ENCODE results near the gene PLA2G2C.
"Not testable (repeated sequence)": the region's sequence is repeated elsewhere in the genome, so short reads cannot be mapped to it uniquely, and the experiment has no call there.

The PLA2G2C gene

DNA sequence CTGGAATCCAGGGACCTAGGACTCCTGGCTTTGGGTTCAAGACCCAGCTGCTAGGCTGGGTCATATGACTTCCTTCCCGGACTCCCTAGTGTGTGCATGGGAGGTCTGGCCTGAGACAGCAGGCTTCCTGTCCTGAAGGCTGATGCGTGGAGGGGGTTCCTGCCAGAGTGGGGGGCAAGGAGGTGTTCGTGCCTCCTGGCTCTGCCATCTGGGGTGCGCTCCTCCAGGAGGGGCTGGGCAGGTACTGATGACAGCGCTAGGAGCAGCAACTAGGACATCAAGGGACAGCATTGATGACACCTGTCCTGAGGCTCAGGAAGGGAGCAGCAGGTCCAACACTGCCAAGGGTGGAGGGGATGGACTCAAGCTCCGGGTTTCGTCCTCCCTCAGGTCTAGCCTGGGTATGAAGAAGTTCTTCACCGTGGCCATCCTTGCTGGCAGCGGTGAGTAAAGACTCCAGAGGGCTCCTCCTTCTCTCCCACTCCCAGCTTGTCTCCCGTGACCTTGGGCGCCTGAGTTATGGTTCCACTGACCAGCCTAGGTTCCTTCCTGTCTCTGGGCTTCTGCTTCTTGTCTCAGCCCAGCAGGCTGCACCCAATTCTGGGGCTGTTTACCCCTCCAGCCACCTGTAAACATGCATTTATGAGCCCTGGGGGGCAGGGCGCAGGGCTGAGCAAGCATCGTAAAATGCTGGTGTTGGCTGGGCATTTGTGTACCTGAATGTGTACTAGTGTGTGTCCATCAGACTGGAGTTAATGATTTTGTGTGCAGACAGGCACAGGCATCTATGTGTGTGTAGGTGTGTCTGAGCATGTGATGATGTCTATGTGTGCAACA, 46.3 kb downstream of the PLA2G2C start:
- in situ Hi-C loops (cut with HindIII; ENCODE audit: low sequenced_read_pairs), result no loop called here

- in situ Hi-C loops (cut with HindIII; ENCODE audit: low sequenced_read_pairs), result no loop called here
Measured at GRCh38 chr1:20138961-20139550, 47.3 kb downstream of the PLA2G2C start, which contains the start of gene PLA2G2F. Gene PLA2G2F (plus strand): TSS chr1:20139323. CDS start chr1:20139428, 105 bp downstream.

- in situ Hi-C loops (cut with HindIII; ENCODE audit: low sequenced_read_pairs), result no loop called here
Measured at GRCh38 chr1:20138346-20138745, 48.0 kb downstream of the PLA2G2C start.

DNA sequence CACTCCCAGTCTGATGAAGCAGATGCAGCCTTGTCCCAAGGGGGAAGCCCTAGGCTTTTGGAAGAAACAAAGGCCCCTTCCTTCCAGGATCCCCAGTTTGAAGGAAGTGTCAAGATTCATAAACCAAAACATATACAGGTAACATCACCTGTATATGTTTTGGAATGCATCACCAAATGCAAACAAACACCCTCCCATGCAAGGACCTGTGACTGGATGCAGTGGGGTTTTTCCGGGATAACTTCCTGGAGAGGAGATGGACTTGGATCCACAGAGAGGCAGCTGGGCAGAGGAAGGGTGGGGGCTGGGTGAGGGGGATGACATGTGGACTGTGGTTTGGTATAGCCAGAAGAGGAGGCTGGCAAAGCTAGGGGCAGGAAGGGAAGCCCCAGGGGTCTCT, 48.7 kb downstream of the PLA2G2C start:
- in situ Hi-C loops (cut with HindIII; ENCODE audit: low sequenced_read_pairs), result no loop called here

DNA sequence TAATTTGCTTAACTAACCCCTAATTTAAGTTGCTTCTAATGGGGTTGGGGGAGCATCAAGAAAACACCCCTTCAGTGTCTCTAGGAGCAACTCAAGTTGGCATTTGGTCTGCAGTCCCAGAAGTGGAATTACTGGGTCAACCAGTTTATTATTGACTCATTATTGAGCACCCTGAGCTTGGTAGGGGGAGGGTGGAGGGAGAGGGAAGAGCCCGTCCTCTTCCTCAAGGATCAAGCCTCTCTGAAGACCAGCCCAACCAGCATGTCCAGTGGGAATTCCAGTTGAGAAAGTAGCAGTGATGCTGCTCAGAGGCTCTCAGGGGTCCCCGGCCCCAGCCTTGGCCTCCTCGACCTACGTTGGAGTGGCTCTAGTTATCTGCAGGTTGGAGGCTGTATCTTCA, 49.3 kb downstream of the PLA2G2C start:
- in situ Hi-C loops (cut with HindIII; ENCODE audit: low sequenced_read_pairs), result no loop called here

DNA sequence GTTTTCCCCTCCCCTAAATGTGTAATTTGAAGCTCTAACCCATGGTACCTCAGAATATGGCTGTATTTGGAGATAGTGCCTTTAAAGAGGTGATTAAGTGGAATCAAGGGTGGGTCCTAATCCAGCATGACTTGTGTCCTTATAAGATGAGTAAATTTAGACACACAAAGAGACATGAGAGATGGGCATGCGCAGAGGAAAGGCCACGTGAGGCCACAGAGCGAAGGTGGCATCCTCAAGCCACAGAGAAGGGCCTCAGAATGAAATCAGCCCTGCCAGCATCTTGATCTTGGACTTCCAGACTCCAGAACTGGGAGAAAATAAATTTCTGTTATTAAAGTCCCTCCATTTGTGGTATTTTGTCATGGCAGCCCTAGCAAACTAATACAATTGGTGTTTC, 50.1 kb downstream of the PLA2G2C start:
- in situ Hi-C loops (cut with HindIII; ENCODE audit: low sequenced_read_pairs), result no loop called here

DNA sequence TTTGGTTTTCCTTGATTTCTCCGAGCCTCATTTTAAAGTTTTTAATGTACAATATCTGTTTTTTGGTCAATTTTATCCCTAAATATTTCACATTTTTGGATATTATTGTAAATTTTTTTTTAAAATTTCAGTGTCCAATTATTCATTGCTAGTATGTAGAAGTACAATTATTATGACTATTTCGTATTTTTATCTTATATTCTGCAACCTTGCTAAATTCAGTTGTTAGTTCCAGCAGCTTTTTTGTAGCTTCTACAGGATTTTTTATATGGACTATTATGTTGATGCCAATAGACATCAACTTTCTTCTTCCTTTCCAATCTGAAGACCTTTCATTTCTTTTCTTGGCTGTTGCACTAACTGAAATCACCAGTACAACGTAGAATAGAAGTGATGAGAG, 51.3 kb downstream of the PLA2G2C start:
- in situ Hi-C loops (cut with HindIII; ENCODE audit: low sequenced_read_pairs), result no loop called here

DNA sequence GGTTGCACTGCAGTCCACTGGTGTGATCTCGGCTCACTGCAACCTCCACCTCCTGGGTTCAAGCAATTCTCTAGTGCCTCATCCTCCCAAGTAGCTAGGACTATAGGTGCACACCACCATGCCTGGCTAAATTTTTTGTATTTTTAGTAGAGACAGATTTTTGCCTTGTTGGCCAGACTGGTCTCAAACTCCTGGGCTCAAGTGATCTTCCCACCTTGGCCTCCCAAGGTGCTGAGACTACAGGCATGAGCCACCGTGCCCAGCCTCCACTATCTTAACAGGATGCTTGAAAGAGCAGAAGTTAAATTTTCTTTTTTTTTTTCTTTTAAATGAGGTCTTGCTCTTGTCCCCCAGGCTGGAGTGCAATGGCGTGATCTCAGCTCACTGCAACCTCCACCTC, 55.8 kb downstream of the PLA2G2C start:
- in situ Hi-C loops (cut with HindIII; ENCODE audit: low sequenced_read_pairs), result not testable (repeated sequence)

- in situ Hi-C loops (cut with HindIII; ENCODE audit: low sequenced_read_pairs), result no loop called here
Measured at GRCh38 chr1:20126806-20127440, 59.4 kb downstream of the PLA2G2C start.

- in situ Hi-C loops (cut with HindIII; ENCODE audit: low sequenced_read_pairs), result no loop called here
Measured at GRCh38 chr1:20126041-20126805, 60.1 kb downstream of the PLA2G2C start.

GRCh38 chr1:20125100-20125499, 61.2 kb downstream of the PLA2G2C start:
- in situ Hi-C loops (cut with HindIII; ENCODE audit: low sequenced_read_pairs), result no loop called here

DNA sequence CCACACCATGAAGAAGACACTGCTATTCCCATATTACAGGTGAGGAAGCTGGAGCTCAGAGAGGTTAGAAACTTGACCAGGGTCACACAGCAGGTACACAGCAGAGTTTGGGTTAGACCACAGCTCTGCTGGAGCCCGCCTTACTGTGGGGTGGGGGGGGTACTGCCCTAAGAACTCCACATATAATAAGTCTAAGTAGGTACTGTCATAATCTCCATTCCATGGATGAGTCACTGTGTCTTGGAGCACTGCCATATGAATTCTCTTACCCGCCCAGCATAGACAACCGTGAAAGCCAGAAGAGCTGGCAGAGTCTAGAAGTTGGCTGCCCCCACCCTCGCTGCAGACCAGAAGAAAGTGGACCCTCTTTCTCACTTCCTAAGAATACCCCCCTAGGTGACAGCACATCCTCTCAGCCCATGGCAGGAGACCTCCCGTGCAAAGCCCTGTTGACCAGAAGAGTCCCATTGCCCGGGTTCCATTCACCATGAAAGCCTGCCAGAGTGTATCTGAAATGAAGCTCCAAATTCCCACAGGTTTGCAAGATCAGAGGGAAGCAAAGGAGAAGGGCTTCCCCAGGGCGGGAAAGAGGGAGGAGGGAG, 61.8 kb downstream of the PLA2G2C start:
- in situ Hi-C loops (cut with HindIII; ENCODE audit: low sequenced_read_pairs), result no loop called here

DNA sequence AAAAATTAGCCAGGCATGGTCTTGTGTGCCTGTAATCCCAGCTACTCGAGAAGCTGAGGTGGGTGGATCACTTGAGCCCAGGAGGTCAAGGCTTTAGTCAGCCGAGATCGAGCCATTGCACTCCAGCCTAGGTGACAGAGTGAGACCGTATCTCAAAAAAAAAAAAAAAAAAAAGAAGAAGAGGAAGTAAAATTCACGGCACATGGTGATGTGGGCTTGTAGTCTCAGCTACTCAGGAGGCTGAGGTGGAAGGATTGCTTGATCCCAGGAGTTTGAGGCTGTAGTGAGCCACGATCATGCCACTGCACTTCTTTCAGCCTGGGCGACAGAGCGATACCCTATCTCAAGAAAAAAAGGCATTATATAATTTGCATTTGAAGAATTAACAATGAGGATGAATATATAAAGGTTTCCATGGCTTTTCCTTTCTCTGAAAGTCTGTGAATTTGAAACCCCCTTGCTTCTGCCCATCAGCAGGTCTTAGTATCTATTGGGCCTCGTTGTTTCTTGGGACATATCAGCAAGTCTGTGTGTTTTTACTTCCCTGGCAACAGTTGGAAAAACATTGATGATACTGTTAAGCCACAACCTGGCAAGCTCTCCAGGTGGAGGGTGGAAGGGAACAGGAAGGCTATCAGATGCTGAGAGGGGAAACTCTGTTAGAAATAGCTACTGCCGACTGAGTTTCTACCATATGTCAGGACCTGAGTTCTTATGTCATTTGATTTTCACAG, 62.4 kb downstream of the PLA2G2C start:
- in situ Hi-C loops (cut with HindIII; ENCODE audit: low sequenced_read_pairs), result no loop called here

GRCh38 chr1:20120796-20121195, 65.5 kb downstream of the PLA2G2C start:
- in situ Hi-C loops (cut with HindIII; ENCODE audit: low sequenced_read_pairs), result no loop called here

DNA sequence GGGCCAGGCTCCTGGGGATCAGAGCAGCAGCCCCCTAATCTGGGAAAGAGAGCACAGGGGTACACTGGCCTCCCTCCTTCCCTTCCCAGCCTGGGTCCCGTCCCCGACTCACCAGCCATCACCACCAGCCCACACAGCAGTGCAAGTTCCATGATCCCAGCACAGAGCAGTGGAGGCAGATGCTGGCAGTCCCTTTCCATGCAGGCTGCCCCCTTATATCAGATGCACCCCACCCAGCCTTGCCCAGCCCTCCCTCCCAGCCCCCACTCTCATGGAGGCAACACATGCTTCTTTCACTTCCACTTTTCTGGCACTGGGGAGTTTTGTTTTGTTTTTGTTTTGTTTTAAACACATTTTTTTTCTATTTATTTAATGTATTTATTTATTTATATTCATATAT, 67.0 kb downstream of the PLA2G2C start, which contains the start of gene PLA2G2D:
Gene PLA2G2D, minus strand, starts transcription at position 190 of the 400 bp plus-strand sequence. Its CDS starts 38 bp downstream, at position 152.
- in situ Hi-C loops (cut with HindIII; ENCODE audit: low sequenced_read_pairs), result no loop called here

DNA sequence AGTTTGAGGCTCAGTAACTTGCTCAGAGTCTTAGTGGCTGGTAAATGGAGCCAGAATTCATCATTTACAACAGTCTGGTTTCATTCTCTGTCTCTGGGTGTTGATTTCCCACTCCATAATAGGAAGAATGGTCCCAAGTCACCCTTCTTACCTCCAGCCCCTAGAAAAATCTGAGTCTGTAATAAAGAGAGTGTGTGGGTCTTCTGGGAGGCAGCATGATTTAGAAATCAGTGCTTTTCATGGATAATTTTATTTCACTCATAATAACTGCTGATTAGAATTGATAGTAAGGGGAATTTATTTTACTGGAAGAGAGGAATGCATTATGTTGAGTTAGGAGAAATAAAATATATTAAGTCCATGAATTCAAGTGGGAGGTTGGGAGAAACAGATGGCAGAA, 69.1 kb downstream of the PLA2G2C start:
- in situ Hi-C loops (cut with HindIII; ENCODE audit: low sequenced_read_pairs), result no loop called here

DNA sequence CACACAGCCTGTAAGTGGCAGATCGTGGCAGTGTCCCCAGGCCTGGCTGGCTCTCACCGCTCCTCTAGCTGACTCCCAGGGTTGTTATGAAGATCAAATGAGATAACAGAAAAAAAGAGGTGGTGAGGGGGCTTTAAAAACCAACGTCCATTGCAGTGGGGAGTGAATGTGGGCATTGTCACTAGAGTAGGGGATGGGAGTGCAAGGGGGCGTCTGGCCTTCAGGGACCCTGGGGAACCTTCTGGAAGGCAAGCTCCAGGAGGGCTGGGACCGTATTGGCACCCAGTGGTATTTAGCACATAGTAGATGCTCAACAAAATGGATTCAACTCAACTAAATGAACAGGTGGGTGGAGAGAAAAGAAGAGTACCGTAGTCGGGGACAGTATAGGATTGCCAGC, 70.4 kb downstream of the PLA2G2C start:
- in situ Hi-C loops (cut with HindIII; ENCODE audit: low sequenced_read_pairs), result no loop called here

DNA sequence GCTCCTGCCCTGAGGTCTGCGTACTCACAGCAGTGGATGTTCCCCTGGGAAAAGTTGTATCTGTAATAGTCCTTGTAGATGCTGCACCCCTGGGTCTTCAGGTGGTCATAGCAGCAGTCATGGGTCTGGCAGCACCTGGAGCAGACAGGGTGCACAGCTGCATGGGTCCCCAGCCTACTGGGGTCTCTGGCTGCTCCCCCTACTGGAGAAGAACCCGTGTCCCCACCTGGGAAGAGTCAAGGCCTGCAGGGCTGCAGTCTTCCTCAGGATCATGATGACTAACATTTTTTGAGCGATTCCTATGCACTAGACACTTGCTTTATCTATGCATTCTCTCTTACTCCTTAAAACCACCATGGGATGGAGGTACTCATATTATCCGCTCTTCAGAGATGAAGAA, 70.8 kb downstream of the PLA2G2C start:
- in situ Hi-C loops (cut with HindIII; ENCODE audit: low sequenced_read_pairs), result no loop called here

- in situ Hi-C loops (cut with HindIII; ENCODE audit: low sequenced_read_pairs), result no loop called here
Measured at GRCh38 chr1:20114021-20114648, 72.2 kb downstream of the PLA2G2C start.

Data from DLD1 (cell line).